Caki2 (cell line): ENCODE data around the gene HMCN2. TPM values are rescaled to one million over a fixed set of nuclear protein-coding genes. Genes with fewer than 3 reads are reported as not detected.
A peak's percentile ranks its signal among the peaks of the same experiment; 100 is the strongest.

ENCODE experiments used
- DNase-seq: peaks from one replicate; pipeline ENCODE4 v3.0.0-alpha.2; 2015; ENCODE audit warnings: low read depth
- in situ Hi-C: cut with HindIII; loops from 2 replicates; pipeline ENCODE4 v1.10.0; 2016; ENCODE audit warnings: low sequenced_read_pairs, low pct_unique_long_range_greater_than_20kb, mixed read lengths
- total RNA-seq: library from RNA; depleted of rRNA; stranded (reverse); fragments of >200 nt; shearing (Covaris generic); gene quantifications from 2 replicates; pipeline ENCODE4 v1.2.3, GENCODE V29; 2014; ENCODE audit warnings: low replicate concordance

HMCN2 gene
- total RNA-seq, 1 experiment from 2014 or later: not detected

GRCh38 chr9:130364619-130365322, 99.2 kb downstream of the HMCN2 start:
- DNase-seq: peak; percentile 41
- in situ Hi-C loops: no loop called here

- in situ Hi-C loops: no loop called here
- no peak for DNase-seq
Measured at GRCh38 chr9:130365323-130365721, 99.8 kb downstream of the HMCN2 start.

DNA sequence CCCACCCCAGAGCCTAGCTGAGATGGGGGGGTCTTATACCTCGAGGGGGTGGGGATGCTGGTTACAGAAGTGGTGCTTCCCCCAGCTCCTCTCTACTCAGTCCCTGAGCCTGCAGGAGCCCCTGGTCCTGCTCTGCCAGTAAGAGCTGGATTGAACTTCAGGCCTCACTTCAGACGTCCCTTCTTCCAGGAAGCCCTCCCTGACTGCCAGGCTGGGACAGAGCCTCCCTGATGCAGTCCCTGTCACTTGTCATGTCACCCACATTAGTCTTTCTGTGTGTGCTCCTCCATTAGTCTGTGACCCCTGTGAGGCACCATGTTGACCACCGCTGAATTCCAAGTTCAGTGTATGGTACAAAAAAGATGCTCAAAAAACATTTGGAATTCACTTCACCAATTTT, 100.5 kb downstream of the HMCN2 start:
- no peak for DNase-seq
- in situ Hi-C loops: no loop called here

DNA sequence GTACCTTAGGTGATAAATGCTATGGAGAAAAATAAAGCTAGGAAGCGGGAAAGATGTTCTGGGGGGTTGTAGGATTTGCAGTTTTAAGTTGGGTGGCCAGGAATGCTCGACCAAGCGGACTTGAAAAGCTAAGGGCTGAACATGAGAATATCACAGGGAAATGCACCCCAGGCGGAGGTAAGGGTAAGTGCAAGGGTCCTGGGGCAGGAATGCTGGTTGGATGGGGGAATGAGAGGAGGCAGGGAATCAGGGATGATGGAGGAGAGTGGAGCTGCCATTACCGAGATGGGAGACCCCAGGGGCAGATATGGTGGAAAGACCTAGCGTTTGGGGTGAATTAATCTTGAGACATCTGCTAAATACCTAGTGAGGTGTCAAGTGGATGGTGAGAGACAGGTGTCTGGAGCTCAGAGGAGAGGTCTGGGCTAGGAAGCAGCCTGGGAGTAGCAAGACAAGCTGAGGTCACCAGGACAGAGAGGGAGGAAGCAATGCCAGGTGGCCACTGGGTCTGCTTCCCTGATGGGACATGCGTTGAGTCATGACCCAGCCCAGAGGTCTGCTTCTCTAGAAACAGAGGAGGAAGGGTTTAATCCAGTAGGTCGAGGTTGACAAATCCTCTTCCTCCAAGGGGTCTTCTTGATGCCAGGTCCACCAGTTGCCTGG, 101.5 kb downstream of the HMCN2 start:
- no peak for DNase-seq
- in situ Hi-C loops: no loop called here

GRCh38 chr9:130368631-130369103, 103.1 kb downstream of the HMCN2 start:
- in situ Hi-C loops: no loop called here
- DNase-seq: peak; percentile 80

GRCh38 chr9:130370226-130370625, 104.7 kb downstream of the HMCN2 start:
- no peak for DNase-seq
- in situ Hi-C loops: no loop called here

- DNase-seq: no peak
- in situ Hi-C loops: no loop called here
Measured at GRCh38 chr9:130371196-130371966, 105.8 kb downstream of the HMCN2 start.

GRCh38 chr9:130372057-130372456, 106.5 kb downstream of the HMCN2 start:
- in situ Hi-C loops: no loop called here
- no peak for DNase-seq

- in situ Hi-C loops: no loop called here
- DNase-seq: no peak
Measured at GRCh38 chr9:130373679-130374325, 108.2 kb downstream of the HMCN2 start.

DNA sequence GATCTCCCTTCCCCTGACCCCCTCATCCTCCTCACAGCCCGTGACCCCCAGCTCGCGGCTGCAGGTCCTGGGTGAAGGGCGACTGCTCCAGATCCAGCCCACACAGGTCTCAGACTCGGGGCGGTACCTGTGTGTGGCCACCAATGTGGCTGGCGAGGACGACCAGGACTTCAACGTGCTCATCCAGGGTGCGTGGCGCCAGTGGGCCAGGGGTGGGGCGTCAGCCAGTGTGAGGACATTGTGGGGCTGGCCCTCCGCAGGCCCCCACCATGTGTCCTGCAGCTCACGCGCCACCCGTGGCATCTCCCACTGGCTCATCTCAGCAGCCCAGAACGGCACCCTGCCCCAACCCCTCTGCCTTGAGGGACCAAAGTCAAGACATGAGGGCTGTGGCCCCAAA, 112.1 kb downstream of the HMCN2 start:
- in situ Hi-C loops: no loop called here
- DNase-seq: no peak

- in situ Hi-C loops: no loop called here
- DNase-seq: no peak
Measured at GRCh38 chr9:130378875-130379648, 113.5 kb downstream of the HMCN2 start.

DNA sequence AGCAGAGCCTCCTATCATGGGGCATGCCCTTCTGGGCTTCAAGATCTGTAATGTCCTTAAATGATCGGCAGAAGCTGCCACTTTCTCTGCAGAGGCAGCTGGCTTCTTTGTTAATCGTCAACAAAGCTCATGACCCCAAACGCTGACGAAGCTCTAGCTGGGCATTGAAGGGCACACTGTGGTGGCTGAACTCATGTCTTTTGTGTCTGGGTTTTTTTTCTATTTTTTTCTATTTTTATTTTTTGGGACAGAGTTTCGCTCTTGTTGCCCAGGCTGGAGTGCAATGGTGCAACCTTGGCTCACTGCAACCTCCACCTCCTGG, 114.0 kb downstream of the HMCN2 start:
- in situ Hi-C loops: no loop called here
- no peak for DNase-seq

GRCh38 chr9:130380920-130381469, 115.4 kb downstream of the HMCN2 start:
- in situ Hi-C loops: no loop called here

GRCh38 chr9:130381660-130382059, 116.1 kb downstream of the HMCN2 start:
- no peak for DNase-seq
- in situ Hi-C loops: no loop called here

More at GRCh38 chr9:130380920-130381469, 115.4 kb downstream of the HMCN2 start:
- no peak for DNase-seq

DNA sequence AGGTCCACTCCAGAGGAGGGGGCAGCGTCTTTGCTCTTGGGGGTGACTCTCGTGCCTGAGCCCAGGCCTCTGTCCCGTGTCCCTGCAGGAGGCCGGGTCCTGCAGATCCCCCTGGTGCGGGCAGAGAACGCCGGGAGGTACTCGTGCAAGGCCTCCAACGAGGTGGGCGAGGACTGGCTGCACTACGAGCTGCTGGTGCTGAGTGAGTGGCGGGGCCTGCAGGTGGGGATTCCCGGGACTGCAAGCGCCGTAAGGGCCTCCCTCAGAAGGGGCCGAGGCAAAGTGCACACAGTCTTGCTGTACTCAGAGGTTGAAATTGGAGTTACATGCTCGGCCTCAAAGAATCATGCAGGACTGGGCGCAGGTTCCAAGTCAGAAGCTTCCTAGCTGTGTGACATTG, 116.5 kb downstream of the HMCN2 start:
- in situ Hi-C loops: no loop called here
- no peak for DNase-seq

DNA sequence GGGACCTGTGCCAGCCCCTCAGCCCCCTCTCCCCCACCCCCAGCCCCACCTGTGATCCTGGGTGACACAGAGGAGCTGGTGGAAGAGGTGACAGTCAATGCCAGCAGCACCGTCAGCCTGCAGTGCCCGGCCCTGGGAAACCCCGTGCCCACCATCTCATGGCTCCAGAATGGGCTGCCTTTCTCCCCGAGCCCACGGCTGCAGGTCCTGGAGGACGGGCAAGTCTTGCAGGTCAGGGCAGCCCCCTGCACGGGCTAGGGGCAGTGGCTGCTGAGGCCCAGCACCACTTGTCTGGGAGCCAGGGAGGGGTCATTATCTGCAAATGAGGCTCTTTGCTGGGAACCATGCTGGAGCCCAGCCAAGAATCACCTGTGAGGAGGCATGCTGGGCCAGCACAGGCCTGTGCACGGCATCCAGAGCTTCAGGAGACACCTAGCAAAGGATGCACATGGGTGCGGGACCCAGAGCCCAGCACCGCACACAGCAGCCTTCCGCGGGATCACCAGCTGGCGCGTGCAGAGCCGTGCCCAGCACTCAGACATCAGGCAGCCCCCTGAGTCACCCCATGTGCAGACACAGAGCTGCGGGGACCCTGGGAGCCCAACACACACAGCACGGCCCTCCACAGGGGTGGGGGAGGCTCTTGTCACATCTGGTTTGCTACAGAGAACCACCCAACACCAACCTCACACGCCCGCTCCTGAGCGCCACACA, 117.2 kb downstream of the HMCN2 start:
- no peak for DNase-seq
- in situ Hi-C loops: no loop called here

DNA sequence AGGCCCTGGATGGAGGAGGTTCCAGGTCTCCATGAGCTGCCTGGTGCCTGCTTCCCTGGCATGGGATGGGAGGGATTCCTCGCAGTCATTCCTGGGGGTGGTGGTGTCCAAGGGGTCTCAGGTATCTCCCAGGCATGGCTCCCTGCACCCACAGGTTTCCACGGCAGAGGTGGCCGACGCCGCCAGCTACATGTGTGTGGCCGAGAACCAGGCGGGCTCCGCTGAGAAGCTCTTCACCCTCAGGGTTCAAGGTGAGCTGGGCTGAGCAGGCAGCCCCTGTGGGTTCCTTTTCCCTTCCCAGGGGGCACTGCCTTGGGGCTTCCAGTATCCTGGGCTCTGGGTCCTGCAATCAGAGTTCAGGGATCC, 117.8 kb downstream of the HMCN2 start:
- in situ Hi-C loops: no loop called here
- no peak for DNase-seq
